ENCODE data around the gene SERBP1. TPM values are rescaled to one million over a fixed set of nuclear protein-coding genes. Genes with fewer than 3 reads are reported as not detected.

SERBP1 gene
- 100 to 1,000 TPM; 288 to 386 TPM for total RNA-seq

GRCh38 chr1:67430358-67431155 is at the start of gene SERBP1:
SERBP1 (minus strand) TSS chr1:67430402; CDS start chr1:67430300, 102 bp downstream.
- no peaks in the 10 kb centered on the region for H3K27me3 Mint-ChIP-seq (ENCODE audit: low read depth)

GRCh38 chr1:67479146-67479891 is 49.1 kb upstream of the SERBP1 start:
- peak; percentile 9 to 45 for DNase-seq
- no peak overlapping the region for H3K27ac Mint-ChIP-seq
- H3K36me3 Mint-ChIP-seq (ENCODE audit: insufficient read depth in 2 of 2): no peaks in the 10 kb centered on the region
- no peak overlapping the region for H3K4me3 Mint-ChIP-seq
- peaks cover 7% of the 10 kb centered on the region for H3K27me3 Mint-ChIP-seq (ENCODE audit: low read depth)
- peaks cover 17% of the 10 kb centered on the region for H3K4me1 Mint-ChIP-seq (ENCODE audit: low read depth)
- H3K9me3 Mint-ChIP-seq: no peaks in the 10 kb centered on the region
- peak; percentile 77 to 89 for ATAC-seq (replicated peaks in 1 of 2)

More at GRCh38 chr1:67430358-67431155, at the start of gene SERBP1:
- ATAC-seq (replicated peaks in 1 of 2) (peak; percentile 92 to 93), DNase-seq (peak; percentile 95 to 97)
- peaks cover 65% of the 10 kb centered on the region for H3K4me1 Mint-ChIP-seq (ENCODE audit: low read depth)
- no peaks in the 10 kb centered on the region for H3K9me3 Mint-ChIP-seq
- peaks cover 24 to 44% of the 10 kb centered on the region in 2 donors for H3K36me3 Mint-ChIP-seq (ENCODE audit: insufficient read depth in 2 of 2)
- H3K4me3 Mint-ChIP-seq: peak within 1 kb of the TSS; percentile 89 to 100
- H3K27ac Mint-ChIP-seq: peak within 1 kb of the TSS; percentile 100

- Mint-ChIP-seq H3K27me3 (ENCODE audit: low read depth) (peaks cover 10% of the 10 kb centered on the region), H3K9me3 (no peaks in the 10 kb centered on the region), H3K4me3 (no peak overlapping the region), H3K36me3 (ENCODE audit: insufficient read depth in 2 of 2) (no peaks in the 10 kb centered on the region), H3K27ac (no peak overlapping the region), H3K4me1 (ENCODE audit: low read depth) (peaks cover 17% of the 10 kb centered on the region)
- ATAC-seq (replicated peaks in 1 of 2): no peak
- no peak for DNase-seq
Observed at GRCh38 chr1:67476906-67477305, 46.7 kb upstream of the SERBP1 start.

- ATAC-seq (replicated peaks in 1 of 2): no peak
- H3K36me3 Mint-ChIP-seq (ENCODE audit: insufficient read depth in 2 of 2): no peaks in the 10 kb centered on the region
Observed at GRCh38 chr1:67476006-67476482, 45.8 kb upstream of the SERBP1 start.

GRCh38 chr1:67472056-67472455 is 41.9 kb upstream of the SERBP1 start:
- Mint-ChIP-seq H3K9me3 (no peaks in the 10 kb centered on the region), H3K27ac (no peak overlapping the region), H3K36me3 (ENCODE audit: insufficient read depth in 2 of 2) (no peaks in the 10 kb centered on the region), H3K4me3 (no peak overlapping the region), H3K27me3 (ENCODE audit: low read depth) (peaks cover 13% of the 10 kb centered on the region), H3K4me1 (ENCODE audit: low read depth) (no peaks in the 10 kb centered on the region)
- ATAC-seq (replicated peaks in 1 of 2): no peak
- DNase-seq: no peak

More at GRCh38 chr1:67476006-67476482, 45.8 kb upstream of the SERBP1 start:
- H3K9me3 Mint-ChIP-seq: no peaks in the 10 kb centered on the region
- H3K27ac Mint-ChIP-seq: no peak overlapping the region
- peaks cover 12% of the 10 kb centered on the region for H3K27me3 Mint-ChIP-seq (ENCODE audit: low read depth)
- peaks cover 17% of the 10 kb centered on the region for H3K4me1 Mint-ChIP-seq (ENCODE audit: low read depth)
- no peak for DNase-seq
- no peak overlapping the region for H3K4me3 Mint-ChIP-seq

GRCh38 chr1:67469431-67469830 is 39.2 kb upstream of the SERBP1 start:
- H3K27ac Mint-ChIP-seq: no peak overlapping the region
- no peaks in the 10 kb centered on the region for H3K36me3 Mint-ChIP-seq (ENCODE audit: insufficient read depth in 2 of 2)
- peaks cover 17% of the 10 kb centered on the region for H3K27me3 Mint-ChIP-seq (ENCODE audit: low read depth)
- DNase-seq (no peak), ATAC-seq (replicated peaks in 1 of 2) (no peak)
- no peak overlapping the region for H3K4me3 Mint-ChIP-seq
- H3K4me1 Mint-ChIP-seq (ENCODE audit: low read depth): no peaks in the 10 kb centered on the region
- no peaks in the 10 kb centered on the region for H3K9me3 Mint-ChIP-seq

- no peaks in the 10 kb centered on the region for H3K9me3 Mint-ChIP-seq
- no peak overlapping the region for H3K27ac Mint-ChIP-seq
- DNase-seq (no peak), ATAC-seq (replicated peaks in 1 of 2) (no peak)
- H3K27me3 Mint-ChIP-seq (ENCODE audit: low read depth): peaks cover 20% of the 10 kb centered on the region
- no peaks in the 10 kb centered on the region for H3K4me1 Mint-ChIP-seq (ENCODE audit: low read depth)
- no peaks in the 10 kb centered on the region for H3K36me3 Mint-ChIP-seq (ENCODE audit: insufficient read depth in 2 of 2)
- no peak overlapping the region for H3K4me3 Mint-ChIP-seq
Observed at GRCh38 chr1:67468066-67468718, 38.0 kb upstream of the SERBP1 start.

GRCh38 chr1:67465375-67465774 is 35.2 kb upstream of the SERBP1 start:
- Mint-ChIP-seq H3K4me1 (ENCODE audit: low read depth) (no peaks in the 10 kb centered on the region), H3K27ac (no peak overlapping the region), H3K27me3 (ENCODE audit: low read depth) (peaks cover 16% of the 10 kb centered on the region), H3K36me3 (ENCODE audit: insufficient read depth in 2 of 2) (no peaks in the 10 kb centered on the region), H3K4me3 (no peak overlapping the region), H3K9me3 (no peaks in the 10 kb centered on the region)
- DNase-seq: no peak
- no peak for ATAC-seq (replicated peaks in 1 of 2)

- Mint-ChIP-seq H3K27ac (no peak overlapping the region), H3K4me3 (no peak overlapping the region), H3K4me1 (ENCODE audit: low read depth) (no peaks in the 10 kb centered on the region), H3K9me3 (no peaks in the 10 kb centered on the region), H3K27me3 (ENCODE audit: low read depth) (peaks cover 16% of the 10 kb centered on the region), H3K36me3 (ENCODE audit: insufficient read depth in 2 of 2) (no peaks in the 10 kb centered on the region)
- ATAC-seq (replicated peaks in 1 of 2) (no peak), DNase-seq (no peak)
Observed at GRCh38 chr1:67464746-67465145, 34.5 kb upstream of the SERBP1 start.

GRCh38 chr1:67464058-67464457 is 33.9 kb upstream of the SERBP1 start:
- Mint-ChIP-seq H3K27me3 (ENCODE audit: low read depth) (peaks cover 16% of the 10 kb centered on the region), H3K27ac (no peak overlapping the region), H3K4me1 (ENCODE audit: low read depth) (no peaks in the 10 kb centered on the region), H3K36me3 (ENCODE audit: insufficient read depth in 2 of 2) (no peaks in the 10 kb centered on the region), H3K9me3 (no peaks in the 10 kb centered on the region), H3K4me3 (no peak overlapping the region)
- DNase-seq (no peak), ATAC-seq (replicated peaks in 1 of 2) (no peak)

- ATAC-seq (replicated peaks in 1 of 2) (no peak), DNase-seq (no peak)
- Mint-ChIP-seq H3K9me3 (no peaks in the 10 kb centered on the region), H3K27me3 (ENCODE audit: low read depth) (peaks cover 16% of the 10 kb centered on the region), H3K36me3 (ENCODE audit: insufficient read depth in 2 of 2) (no peaks in the 10 kb centered on the region), H3K4me3 (no peak overlapping the region), H3K4me1 (ENCODE audit: low read depth) (no peaks in the 10 kb centered on the region), H3K27ac (no peak overlapping the region)
Observed at GRCh38 chr1:67463298-67463955, 33.2 kb upstream of the SERBP1 start.

- Mint-ChIP-seq H3K4me1 (ENCODE audit: low read depth) (no peaks in the 10 kb centered on the region), H3K27me3 (ENCODE audit: low read depth) (peaks cover 10% of the 10 kb centered on the region), H3K9me3 (no peaks in the 10 kb centered on the region), H3K27ac (no peak overlapping the region), H3K4me3 (no peak overlapping the region), H3K36me3 (ENCODE audit: insufficient read depth in 2 of 2) (no peaks in the 10 kb centered on the region)
- no peak for ATAC-seq (replicated peaks in 1 of 2)
- no peak for DNase-seq
Observed at GRCh38 chr1:67460676-67461500, 30.7 kb upstream of the SERBP1 start.
